Naive thymus-derived CD8-positive, alpha-beta T cell (primary cell): Measurements from ENCODE around the gene CRTC2. TPM values are rescaled to one million over a fixed set of nuclear protein-coding genes. Genes with fewer than 3 reads are reported as not detected.
"Not testable (repeated sequence)": the region's sequence is repeated elsewhere in the genome, so short reads cannot be mapped to it uniquely, and the experiment has no call there.

Source experiments
- ATAC-seq, 2 donors: fragments of 150-1000 bp; cut with Tn5 transposase in 1 of 2; sonication (Bioruptor Pico), chemical (Tn5 transposase) in 1 of 2; 1 replicate in 1 of 2; 2 replicates in 1 of 2; pipeline ENCODE4 v1.10.0; 2021; ENCODE audit warnings: mild to moderate bottlenecking in 2 of 2, moderate library complexity in 2 of 2
- POLR2A ChIA-PET: fragments of 350-600 bp; sonication (Branson Sonifier 250); formaldehyde crosslinking; loops from one replicate; lab custom pipeline; 2021; ENCODE audit warnings: antibody characterized with exemption; lab: Charles Lee
- DNase-seq, 10 donors: peaks; one replicate each; pipeline versions ENCODE4 v3.0.0 to v3.0.0-alpha.2; 2020 to 2022
- H3K27ac Mint-ChIP-seq, 10 donors: one replicate each; pipeline ENCODE4 v1.8.0; 2020 to 2022; ENCODE audit warnings: mild to moderate bottlenecking in 10 of 10, mixed read lengths in 10 of 10, moderate library complexity in 4 of 10, inconsistent platforms in 1 of 10
- H3K27me3 Mint-ChIP-seq, 5 donors: one replicate each; pipeline ENCODE4 v1.8.0; 2021 to 2022; ENCODE audit warnings: mixed read lengths in 5 of 5
- H3K36me3 Mint-ChIP-seq, 3 donors: one replicate each; pipeline ENCODE4 v1.8.0; 2020 to 2022; ENCODE audit warnings: mixed read lengths in 3 of 3, mild to moderate bottlenecking in 2 of 3, inconsistent platforms in 1 of 3
- H3K4me1 Mint-ChIP-seq, 4 donors: one replicate each; pipeline ENCODE4 v1.8.0; 2021 to 2022; ENCODE audit warnings: mixed read lengths in 4 of 4
- H3K4me3 Mint-ChIP-seq, 10 donors: one replicate each; pipeline ENCODE4 v1.8.0; 2020 to 2022; ENCODE audit warnings: mild to moderate bottlenecking in 10 of 10, mixed read lengths in 10 of 10, moderate library complexity in 6 of 10, inconsistent platforms in 1 of 10
- H3K9me3 Mint-ChIP-seq, 9 donors: one replicate each; pipeline ENCODE4 v1.8.0; 2020 to 2022; ENCODE audit warnings: mixed read lengths in 9 of 9, mild to moderate bottlenecking in 3 of 9, inconsistent platforms in 1 of 9, moderate library complexity in 1 of 9
- polyA plus RNA-seq, 3 donors: library from polyadenylated mRNA; unstranded; fragments of 300-500 nt; fragmentation: Illumina TruSeq; gene quantifications; one replicate each; pipeline ENCODE4 v1.2.3, GENCODE V29; 2021
- total RNA-seq, 8 experiments: library from RNA in 2 of 8; stranded (reverse) in 2 of 8; gene quantifications; one replicate each; pipeline ENCODE4 v1.2.3 and lab custom pipeline; 2021 to 2026

Gene CRTC2, protein sequence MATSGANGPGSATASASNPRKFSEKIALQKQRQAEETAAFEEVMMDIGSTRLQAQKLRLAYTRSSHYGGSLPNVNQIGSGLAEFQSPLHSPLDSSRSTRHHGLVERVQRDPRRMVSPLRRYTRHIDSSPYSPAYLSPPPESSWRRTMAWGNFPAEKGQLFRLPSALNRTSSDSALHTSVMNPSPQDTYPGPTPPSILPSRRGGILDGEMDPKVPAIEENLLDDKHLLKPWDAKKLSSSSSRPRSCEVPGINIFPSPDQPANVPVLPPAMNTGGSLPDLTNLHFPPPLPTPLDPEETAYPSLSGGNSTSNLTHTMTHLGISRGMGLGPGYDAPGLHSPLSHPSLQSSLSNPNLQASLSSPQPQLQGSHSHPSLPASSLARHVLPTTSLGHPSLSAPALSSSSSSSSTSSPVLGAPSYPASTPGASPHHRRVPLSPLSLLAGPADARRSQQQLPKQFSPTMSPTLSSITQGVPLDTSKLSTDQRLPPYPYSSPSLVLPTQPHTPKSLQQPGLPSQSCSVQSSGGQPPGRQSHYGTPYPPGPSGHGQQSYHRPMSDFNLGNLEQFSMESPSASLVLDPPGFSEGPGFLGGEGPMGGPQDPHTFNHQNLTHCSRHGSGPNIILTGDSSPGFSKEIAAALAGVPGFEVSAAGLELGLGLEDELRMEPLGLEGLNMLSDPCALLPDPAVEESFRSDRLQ
- 100 to 1,000 TPM; 132 to 147 TPM for total RNA-seq
- 10 to 100 TPM; 21.4 to 49.6 (median 27.1) TPM for polyA plus RNA-seq
- total RNA-seq (lab: John Stamatoyannopoulos, UW): 26.3 to 67.7 (median 59.0) reads per million in 6 experiments

DNA sequence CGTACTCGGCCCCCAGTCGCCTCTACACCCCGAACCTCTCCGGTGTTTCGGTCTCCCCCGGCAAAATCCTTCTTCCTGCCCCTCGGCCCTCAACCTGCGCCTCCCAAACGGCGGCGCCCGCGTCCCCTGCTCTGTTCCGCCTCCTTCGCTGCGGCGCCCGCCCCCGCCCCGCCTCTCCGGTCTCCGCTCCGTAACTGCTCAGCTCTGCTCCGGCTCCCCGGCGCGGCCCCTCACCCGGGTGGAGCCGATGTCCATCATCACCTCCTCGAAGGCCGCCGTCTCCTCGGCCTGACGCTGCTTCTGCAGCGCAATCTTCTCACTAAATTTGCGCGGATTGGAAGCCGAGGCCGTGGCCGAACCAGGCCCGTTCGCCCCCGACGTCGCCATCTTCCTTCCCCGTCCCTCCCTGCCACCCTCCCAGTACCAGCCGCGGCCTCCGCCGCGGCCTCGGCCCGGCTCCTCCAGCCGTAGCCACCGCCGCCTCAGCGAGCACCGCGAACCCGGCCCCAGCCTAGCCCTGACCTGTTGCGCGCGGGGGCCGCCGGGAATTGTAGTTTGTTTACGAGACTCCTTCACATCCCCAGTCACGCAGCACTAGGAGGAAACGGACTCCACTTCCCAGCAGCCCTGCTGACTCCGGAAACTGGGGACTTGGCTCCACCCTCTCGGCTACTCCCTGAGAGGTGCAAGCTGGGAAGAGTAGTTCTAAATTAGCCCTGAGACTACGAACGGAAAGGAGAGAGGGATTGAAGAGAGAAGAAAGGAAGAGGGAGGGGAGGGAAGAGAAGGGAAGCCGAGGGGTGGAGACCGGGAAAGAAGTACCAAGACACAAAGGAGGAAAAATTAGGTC, at the start of gene CRTC2:
Gene CRTC2, minus strand, starts transcription at position 502 of the 850 bp plus-strand sequence. Its CDS starts 115 bp downstream, at position 387.
- POLR2A ChIA-PET: interaction anchor here (0.6 to 13.8 kb wide), 9 partner anchors 9 to 131 kb away, joined by 3 to 315 read pairs (median 42); partner anchors contain the start of genes CREB3L4, DENND4B, GATAD2B and JTB
- Mint-ChIP-seq H3K4me3 (peak within 1 kb of the TSS; percentile 86 to 100 (median 98)), H3K9me3 (no peaks in the 10 kb centered on the region), H3K27ac (peak within 1 kb of the TSS; percentile 85 to 98 (median 96)), H3K36me3 (peaks cover 0 to 10% (median 3%) of the 10 kb centered on the region in 3 donors), H3K4me1 (peaks cover 37 to 79% (median 63%) of the 10 kb centered on the region in 4 donors), H3K27me3 (no peaks in the 10 kb centered on the region)
- DNase-seq: peak; percentile 91 to 98 (median 96)
- ATAC-seq: peak; percentile 84 to 88

DNA sequence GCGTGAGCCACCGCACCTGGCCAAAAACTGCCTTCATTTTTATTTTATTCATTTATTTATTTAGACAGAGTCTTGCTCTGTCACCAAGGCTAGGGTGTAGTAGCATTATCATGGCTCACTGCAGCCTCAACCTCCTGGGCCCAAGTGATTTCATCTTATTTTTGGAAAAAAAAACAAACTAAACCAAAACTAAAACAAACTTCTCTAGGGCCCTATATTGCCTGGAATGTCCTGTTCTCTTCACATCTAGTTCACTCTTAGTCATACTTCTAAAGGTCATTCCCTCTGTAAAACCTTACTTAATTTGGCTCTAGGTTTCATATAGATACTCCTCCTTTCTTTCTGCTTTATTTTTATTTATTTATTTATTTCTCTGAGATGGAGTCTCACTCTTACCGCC, 47.7 kb upstream of the CRTC2 start:
- no peaks in the 10 kb centered on the region for H3K36me3 Mint-ChIP-seq
- H3K27ac Mint-ChIP-seq: no peak overlapping the region
- no peak for DNase-seq
- H3K4me3 Mint-ChIP-seq: no peak overlapping the region
- H3K4me1 Mint-ChIP-seq: peaks cover 0 to 1% (median 0%) of the 10 kb centered on the region in 4 donors
- POLR2A ChIA-PET: no interaction called here
- no peaks in the 10 kb centered on the region for H3K27me3 Mint-ChIP-seq
- no peak for ATAC-seq
- no peaks in the 10 kb centered on the region for H3K9me3 Mint-ChIP-seq

DNA sequence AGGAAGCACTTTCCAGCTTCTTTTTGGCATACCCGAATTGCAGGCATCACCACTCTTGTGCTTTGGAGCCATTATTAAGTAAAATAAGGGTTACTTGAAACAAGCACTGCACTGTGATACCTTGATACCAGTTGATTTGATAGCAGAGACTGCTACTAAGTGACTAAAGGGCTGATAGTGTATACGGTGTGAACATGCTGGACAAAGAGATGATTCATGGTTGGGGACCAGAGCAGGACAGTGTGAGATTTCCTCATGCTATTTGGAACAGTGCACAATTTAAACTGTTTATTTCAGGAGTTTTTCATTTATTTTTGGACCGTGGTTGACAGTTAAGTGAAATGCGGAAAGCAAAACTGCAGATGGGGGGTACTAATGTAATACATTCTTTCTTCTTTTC, 42.0 kb upstream of the CRTC2 start:
- no peaks in the 10 kb centered on the region for H3K9me3 Mint-ChIP-seq
- peaks cover 3 to 13% (median 5%) of the 10 kb centered on the region in 3 donors for H3K36me3 Mint-ChIP-seq
- H3K27ac Mint-ChIP-seq: no peak overlapping the region
- ATAC-seq (no peak), DNase-seq (no peak)
- H3K27me3 Mint-ChIP-seq: no peaks in the 10 kb centered on the region
- POLR2A ChIA-PET: interaction anchor here (3.5 kb wide), 1 partner anchor 9 kb away, joined by 23 read pairs; the partner anchor contains the start of gene RPS27
- no peak overlapping the region for H3K4me3 Mint-ChIP-seq
- peaks cover 0 to 5% (median 1%) of the 10 kb centered on the region in 4 donors for H3K4me1 Mint-ChIP-seq

DNA sequence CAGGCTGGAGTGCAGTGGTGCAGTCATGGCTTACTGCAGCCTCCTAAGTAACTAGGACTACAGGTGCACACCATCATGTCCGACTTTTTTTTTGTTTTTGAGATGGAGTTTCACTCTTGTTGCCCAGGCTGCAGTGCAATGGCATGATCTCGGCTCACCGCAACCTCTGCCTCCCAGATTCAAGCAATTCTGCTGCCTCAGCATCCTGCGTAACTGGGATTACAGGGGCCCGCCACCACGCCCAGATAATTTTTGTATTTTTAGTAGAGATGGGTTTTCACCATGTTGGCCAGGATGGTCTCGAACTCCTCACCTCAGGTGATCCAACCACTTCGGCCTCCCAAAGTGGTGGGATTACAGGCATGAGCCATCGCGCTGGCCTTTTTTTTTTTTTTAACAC, 38.5 kb upstream of the CRTC2 start:
- peaks cover 10 to 29% (median 24%) of the 10 kb centered on the region in 4 donors for H3K4me1 Mint-ChIP-seq
- POLR2A ChIA-PET: interaction anchor here (0.6 kb wide), 1 partner anchor 360 kb away, joined by 3 read pairs; no protein-coding TSS in a partner anchor
- DNase-seq, H3K4me3 Mint-ChIP-seq, H3K9me3 Mint-ChIP-seq, ATAC-seq, H3K27me3 Mint-ChIP-seq: not testable (repeated sequence)
- H3K27ac Mint-ChIP-seq: peak overlapping the region in 2 of 10 donors; percentile 40 to 59
- peaks cover 6 to 44% (median 23%) of the 10 kb centered on the region in 3 donors for H3K36me3 Mint-ChIP-seq

DNA sequence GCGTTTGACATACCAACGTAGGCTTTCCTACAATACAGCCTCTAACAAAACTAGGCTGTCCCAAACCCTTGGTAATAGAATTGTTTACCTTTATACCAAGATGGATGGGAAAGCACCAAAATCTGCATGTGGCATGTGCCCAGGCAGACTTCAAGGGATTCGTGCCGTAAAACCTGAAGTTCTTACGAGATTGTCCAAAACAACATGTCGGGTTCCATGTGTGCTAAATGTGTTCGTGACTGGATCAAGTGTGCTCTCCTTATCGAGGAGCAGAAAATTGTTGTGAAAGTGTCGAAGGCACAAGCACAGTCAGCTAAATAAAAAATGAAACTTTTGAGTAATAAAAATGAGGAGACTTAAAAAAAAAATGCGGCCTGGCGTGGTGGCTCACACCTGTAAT, 37.2 kb upstream of the CRTC2 start:
- Mint-ChIP-seq H3K4me3 (peak overlapping the region in 3 of 10 donors; percentile 4 to 62 (median 13)), H3K9me3 (no peaks in the 10 kb centered on the region), H3K27ac (peak overlapping the region in 7 of 10 donors; percentile 51 to 83 (median 68)), H3K27me3 (peaks cover 0 to under 1% (median 0%) of the 10 kb centered on the region in 5 donors), H3K4me1 (peaks cover 18 to 40% (median 34%) of the 10 kb centered on the region in 4 donors), H3K36me3 (peaks cover 14 to 56% (median 32%) of the 10 kb centered on the region in 3 donors)
- no peak for ATAC-seq
- POLR2A ChIA-PET: interaction anchor here (0.9 to 1.2 kb wide), 2 partner anchors 19 to 39 kb away, joined by 3 to 5 read pairs; no protein-coding TSS in a partner anchor
- DNase-seq: no peak

DNA sequence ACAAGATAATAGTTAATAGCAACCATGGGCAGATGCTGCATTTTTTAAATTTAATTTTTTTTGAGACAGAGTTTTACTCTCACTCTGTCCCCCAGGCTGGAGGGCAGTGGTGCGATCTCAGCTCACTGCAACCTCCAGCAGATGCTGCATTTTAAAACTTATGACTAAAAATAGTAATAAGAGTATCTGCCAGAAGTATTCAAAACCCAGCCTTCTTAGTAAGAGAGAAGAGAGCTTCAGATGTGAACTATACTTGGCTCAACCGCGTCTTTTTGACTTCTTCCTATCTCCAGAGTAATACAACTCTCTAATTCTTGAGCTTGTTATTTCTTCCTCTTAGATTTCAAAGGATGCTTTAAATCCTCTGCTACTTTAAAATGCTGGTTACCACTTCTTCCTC, 36.8 kb upstream of the CRTC2 start:
- H3K27ac Mint-ChIP-seq: peak overlapping the region in 6 of 10 donors; percentile 40 to 83 (median 60)
- H3K27me3 Mint-ChIP-seq: peaks cover 0 to 2% (median 0%) of the 10 kb centered on the region in 5 donors
- peaks cover 14 to 58% (median 32%) of the 10 kb centered on the region in 3 donors for H3K36me3 Mint-ChIP-seq
- POLR2A ChIA-PET: interaction anchor here (0.6 to 1.2 kb wide), 3 partner anchors 18 to 1718 kb away, joined by 3 to 5 read pairs (median 3); no protein-coding TSS in a partner anchor
- H3K9me3 Mint-ChIP-seq: no peaks in the 10 kb centered on the region
- H3K4me1 Mint-ChIP-seq: peaks cover 22 to 44% (median 38%) of the 10 kb centered on the region in 4 donors
- DNase-seq (no peak), ATAC-seq (no peak)
- peak overlapping the region in 3 of 10 donors; percentile 13 to 62 (median 24) for H3K4me3 Mint-ChIP-seq

DNA sequence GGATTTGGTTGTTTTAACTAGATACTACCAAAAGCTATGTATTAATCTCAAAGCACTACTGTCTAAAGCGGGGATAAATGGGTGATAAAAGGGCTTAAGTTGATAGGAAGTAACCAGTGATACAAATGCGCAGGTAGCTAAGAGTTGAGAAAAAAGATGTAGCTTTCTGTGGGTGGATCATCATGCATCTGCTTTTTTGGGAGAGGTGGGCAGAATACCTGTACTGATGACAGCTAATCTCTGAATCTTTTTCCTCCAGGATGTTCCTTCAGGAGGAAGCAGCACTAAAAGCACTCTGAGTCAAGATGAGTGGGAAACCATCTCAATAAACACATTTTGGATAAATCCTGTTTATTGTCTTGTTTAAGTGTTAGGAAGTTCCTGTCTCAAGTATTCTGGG, 33.4 kb upstream of the CRTC2 start:
- DNase-seq: no peak
- Mint-ChIP-seq H3K27me3 (peaks cover 0 to 2% (median 0%) of the 10 kb centered on the region in 5 donors), H3K4me3 (peak overlapping the region; percentile 90 to 100 (median 98)), H3K36me3 (peaks cover 14 to 57% (median 32%) of the 10 kb centered on the region in 3 donors), H3K4me1 (peaks cover 27 to 54% (median 48%) of the 10 kb centered on the region in 4 donors), H3K27ac (peak overlapping the region; percentile 99 to 100 (median 100)), H3K9me3 (no peaks in the 10 kb centered on the region)
- no peak for ATAC-seq
- POLR2A ChIA-PET: interaction anchor here (0.6 to 4.8 kb wide), 14 partner anchors 8 to 352 kb away, joined by 3 to 87 read pairs (median 26); partner anchors contain the start of genes CREB3L4, CRTC2, DENND4B and HAX1

DNA sequence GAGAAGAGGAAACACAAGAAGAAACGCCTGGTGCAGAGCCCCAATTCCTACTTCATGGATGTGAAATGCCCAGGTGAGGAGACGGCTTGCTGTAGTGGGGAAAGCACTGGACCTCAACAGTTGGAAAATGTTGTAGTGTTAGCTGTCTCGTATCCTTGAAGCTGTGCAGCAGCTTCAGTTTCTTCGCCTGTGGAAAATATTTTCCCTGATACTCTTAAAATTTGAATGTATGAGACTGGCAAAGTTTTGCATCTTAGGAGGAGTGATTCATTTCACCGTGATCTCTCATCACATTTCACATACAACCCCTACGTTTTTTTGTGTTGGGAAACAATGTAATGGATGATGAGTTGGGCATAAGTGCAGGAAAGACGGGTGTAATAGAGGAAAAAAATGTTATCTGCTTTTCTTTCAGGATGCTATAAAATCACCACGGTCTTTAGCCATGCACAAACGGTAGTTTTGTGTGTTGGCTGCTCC, 32.8 kb upstream of the CRTC2 start:
- POLR2A ChIA-PET: interaction anchor here (0.6 to 4.8 kb wide), 42 partner anchors 9 to 965 kb away, joined by 3 to 87 read pairs (median 7); partner anchors contain the start of genes CREB3L4, CRTC2, DENND4B and GATAD2B
- peaks cover 0 to 2% (median 0%) of the 10 kb centered on the region in 5 donors for H3K27me3 Mint-ChIP-seq
- H3K36me3 Mint-ChIP-seq: peaks cover 14 to 51% (median 32%) of the 10 kb centered on the region in 3 donors
- peak overlapping the region; percentile 90 to 100 (median 98) for H3K4me3 Mint-ChIP-seq
- H3K27ac Mint-ChIP-seq: peak overlapping the region; percentile 99 to 100 (median 100)
- no peaks in the 10 kb centered on the region for H3K9me3 Mint-ChIP-seq
- H3K4me1 Mint-ChIP-seq: peaks cover 32 to 60% (median 53%) of the 10 kb centered on the region in 4 donors
- ATAC-seq (peak in 1 of 2 donors; percentile 0), DNase-seq (peak in 1 of 10 donors; percentile 29)

DNA sequence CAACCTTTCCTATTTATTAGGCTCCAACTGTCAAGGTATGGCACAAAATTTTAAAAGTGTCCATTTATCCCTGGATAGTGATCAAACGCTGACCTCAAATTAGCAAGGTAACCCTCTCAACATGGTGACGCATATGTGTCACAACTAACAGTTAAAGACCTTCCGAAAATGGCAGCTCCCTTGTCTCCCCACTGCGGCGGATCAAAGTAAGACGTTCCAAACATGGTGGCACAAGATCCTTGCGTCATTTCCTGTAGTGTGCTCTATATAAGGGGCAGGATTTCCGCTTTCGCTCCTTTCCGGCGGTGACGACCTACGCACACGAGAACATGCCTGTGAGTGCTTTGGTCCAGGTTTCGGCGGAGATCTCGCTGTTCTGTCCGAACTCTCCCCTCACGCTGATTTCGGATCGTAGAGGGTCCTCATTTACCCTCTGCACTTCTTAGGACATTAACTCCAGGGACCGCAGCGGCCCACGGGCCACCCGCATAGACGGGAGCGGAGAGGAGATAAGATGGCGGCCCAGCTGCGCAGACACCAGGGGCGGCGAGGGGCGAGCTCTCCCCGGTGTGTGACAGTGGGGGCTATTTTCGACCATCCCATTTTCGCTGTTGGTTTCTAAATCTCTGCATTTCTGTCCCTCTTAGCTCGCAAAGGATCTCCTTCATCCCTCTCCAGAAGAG, 32.2 kb upstream of the CRTC2 start, which contains the start of gene RPS27:
Gene RPS27, plus strand, starts transcription at position 295 of the 683 bp plus-strand sequence. Its CDS starts 35 bp downstream, at position 330.
- Mint-ChIP-seq H3K9me3 (no peaks in the 10 kb centered on the region), H3K27me3 (peaks cover 0 to 2% (median 0%) of the 10 kb centered on the region in 5 donors), H3K36me3 (peaks cover 13 to 47% (median 29%) of the 10 kb centered on the region in 3 donors), H3K27ac (peak within 1 kb of the TSS; percentile 99 to 100 (median 100)), H3K4me1 (peaks cover 35 to 63% (median 58%) of the 10 kb centered on the region in 4 donors), H3K4me3 (peak within 1 kb of the TSS; percentile 90 to 100 (median 98))
- POLR2A ChIA-PET: interaction anchor here (0.5 to 4.8 kb wide), 60 partner anchors 9 to 1100 kb away, joined by 3 to 87 read pairs (median 6); partner anchors contain the start of genes ATP8B2, CHTOP, CREB3L4 and CRTC2
- peak; percentile 82 to 86 for ATAC-seq
- peak; percentile 59 to 97 (median 92) for DNase-seq

DNA sequence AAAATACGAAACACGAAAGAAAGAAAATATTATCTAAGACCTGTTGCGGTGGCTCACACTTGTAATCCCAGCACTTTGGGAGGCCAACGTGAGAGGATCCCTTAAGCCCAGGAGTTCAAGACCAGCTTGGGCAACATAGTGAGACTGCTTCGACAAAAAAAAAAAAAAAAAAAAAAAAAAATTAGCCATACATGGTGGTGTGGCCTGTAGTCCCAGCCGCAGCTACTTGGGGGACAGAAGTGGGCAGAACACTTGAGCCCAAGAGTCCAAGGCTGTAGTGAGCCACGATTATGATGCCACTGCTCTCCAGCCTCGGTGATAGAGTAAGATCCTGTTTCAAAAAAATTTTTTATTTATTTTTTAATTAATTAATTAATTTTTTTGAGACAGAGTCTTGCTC, 29.2 kb upstream of the CRTC2 start:
- DNase-seq (no peak), ATAC-seq (no peak)

More for the DNA sequence above, 29.2 kb upstream of the CRTC2 start:
- Mint-ChIP-seq H3K4me3 (peak overlapping the region in 1 of 10 donors; percentile 74), H3K36me3 (peaks cover 9 to 22% (median 16%) of the 10 kb centered on the region in 3 donors), H3K4me1 (peaks cover 35 to 58% (median 49%) of the 10 kb centered on the region in 4 donors), H3K9me3 (no peaks in the 10 kb centered on the region), H3K27ac (peak overlapping the region in 6 of 10 donors; percentile 84 to 94 (median 92)), H3K27me3 (peaks cover 0 to 4% (median 0%) of the 10 kb centered on the region in 5 donors)
- POLR2A ChIA-PET: interaction anchor here (0.7 to 6.1 kb wide), 10 partner anchors 10 to 353 kb away, joined by 3 to 40 read pairs (median 8); partner anchors contain the start of genes CREB3L4, DENND4B, GATAD2B and JTB
